ENCODE measurements around the gene ZNF91. TPM values are rescaled to one million over a fixed set of nuclear protein-coding genes. Genes with fewer than 3 reads are reported as not detected.

Gene ZNF91
- total and polyA plus RNA-seq, 10 of the 15 experiments (the other 5 are each of a cell fraction or from before 2014, with no cell fraction given): 4.6 to 31.1 (median 11.3) TPM

GRCh38 chr19:23384858-23385257 is 10.4 kb downstream of the ZNF91 start:
- ChIA-PET SMC1A (ENCODE audit: uncharacterized antibody, unreplicated experiment) (no interaction called here), CTCF (no interaction called here), POLR2A (interaction anchor here (0.6 kb wide), 1 partner anchor 1631 kb away, joined by 3 read pairs; no protein-coding TSS in a partner anchor), RAD21 (ENCODE audit: unreplicated experiment) (no interaction called here)
- TF ChIP-seq CEBPZ (IDR thresholded peaks at IDR 0.05; ENCODE audit: low read depth, low read length) (no peak), BRCA1 (IDR thresholded peaks at IDR 0.05; ENCODE audit: low read depth, low read length) (no peak), BHLHE40 (IDR thresholded peaks at IDR 0.05; ENCODE audit: borderline replicate concordance in 1 of 2, low read depth in 2 of 2, low read length in 1 of 2) (no peak), NFYA (IDR thresholded peaks at IDR 0.05; ENCODE audit: borderline replicate concordance, low read depth, low read length) (no peak), ZNF592 (IDR thresholded peaks at IDR 0.05) (no peak), SREBF2 (IDR thresholded peaks at IDR 0.05; ENCODE audit: low read length) (no peak), MAX (IDR thresholded peaks at IDR 0.05; ENCODE audit: low read depth, low read length) (no peak), JUND (IDR thresholded peaks at IDR 0.05; ENCODE audit: low read depth, low read length) (no peak), EED (IDR thresholded peaks at IDR 0.05; ENCODE audit: low read depth) (no peak), MLLT1 (IDR thresholded peaks at IDR 0.05) (no peak), ETV6 (conservative IDR thresholded peaks at IDR 0.05 in 1 of 2, IDR thresholded peaks at IDR 0.05 in 1 of 2; ENCODE audit: borderline replicate concordance in 1 of 2, low read depth in 1 of 2) (no peak), ZNF24 (IDR thresholded peaks at IDR 0.05) (no peak)
- in situ Hi-C loops (cut with MboI) (no loop called here), intact Hi-C loops (cut with micrococcal nuclease; ENCODE audit: unreplicated experiment) (no loop called here)
- no peaks in the 10 kb centered on the region for H4K20me1 ChIP-seq (ENCODE audit: control insufficient read depth, insufficient read depth)
- peaks cover 35% of the 10 kb centered on the region for H3K9me3 ChIP-seq (replicated peaks; ENCODE audit: control insufficient read depth, insufficient read depth, low read length)
- ATAC-seq (no peak), DNase-seq (ENCODE audit: low read depth, low spot score) (no peak), FAIRE-seq (no peak)
- H2AFZ ChIP-seq (ENCODE audit: control insufficient read depth, low read depth, low read length): no peak overlapping the region
- no peaks in the 10 kb centered on the region for H3K27me3 ChIP-seq (replicated peaks in 1 of 2; ENCODE audit: control insufficient read depth in 2 of 2, insufficient read depth in 2 of 2, low read length in 1 of 2)
- H3K4me2 ChIP-seq (ENCODE audit: control insufficient read depth, insufficient read depth): no peak overlapping the region
- 92% methylated on average over 12 of the region's 12 CpGs for WGBS (ENCODE audit: insufficient coverage, insufficient replicate concordance, low lambda C conversion rate, missing lambda C conversion rate)
- no TSS peak for BruUV-seq (replicated peaks)
- no peak overlapping the region for H3K4me3 ChIP-seq
- H3K36me3 ChIP-seq (ENCODE audit: control insufficient read depth in 2 of 2, insufficient read depth in 2 of 2, low read length in 1 of 2): peaks cover 0 to 16% of the 10 kb centered on the region in 2 experiments; a peak in 2 of 4 replicates
- no peaks in the 10 kb centered on the region for H3K4me1 ChIP-seq (ENCODE audit: control insufficient read depth, insufficient read depth, low read length)
- H3K79me2 ChIP-seq (ENCODE audit: control insufficient read depth, insufficient read depth, low read length): peaks cover 3% of the 10 kb centered on the region
- H3K27ac ChIP-seq (ENCODE audit: control insufficient read depth, insufficient read depth): no peak overlapping the region
- H3K9ac ChIP-seq (ENCODE audit: control insufficient read depth, insufficient read depth, low read length): no peak overlapping the region
